ENCODE results near the gene TAF1A.

Gene TAF1A

GRCh38 chr1:222529916-222530315 is 59.8 kb downstream of the TAF1A start:
- DNase-seq: no peak

- no peak for DNase-seq
Measured at GRCh38 chr1:222529181-222529580, 60.6 kb downstream of the TAF1A start.

GRCh38 chr1:222525951-222526350 is 63.8 kb downstream of the TAF1A start:
- DNase-seq: no peak

- DNase-seq: no peak
Measured at GRCh38 chr1:222523852-222524251, 65.9 kb downstream of the TAF1A start.

- no peak for DNase-seq
Measured at GRCh38 chr1:222522105-222522915, 67.4 kb downstream of the TAF1A start.

GRCh38 chr1:222521299-222522104 is 68.2 kb downstream of the TAF1A start:
- DNase-seq: no peak

Data from activated T-cell treated with anti-CD3 and anti-CD28 coated beads, Interleukin-2, amount 50 U/mL, for 1 hour (primary cell).